Measurements from ENCODE around the gene MYO9B. TPM values are rescaled to one million over a fixed set of nuclear protein-coding genes. Genes with fewer than 3 reads are reported as not detected.

Gene MYO9B
- total and polyA plus RNA-seq, 2 experiments from 2014 or later = 20.1 to 71.8 TPM

DNA sequence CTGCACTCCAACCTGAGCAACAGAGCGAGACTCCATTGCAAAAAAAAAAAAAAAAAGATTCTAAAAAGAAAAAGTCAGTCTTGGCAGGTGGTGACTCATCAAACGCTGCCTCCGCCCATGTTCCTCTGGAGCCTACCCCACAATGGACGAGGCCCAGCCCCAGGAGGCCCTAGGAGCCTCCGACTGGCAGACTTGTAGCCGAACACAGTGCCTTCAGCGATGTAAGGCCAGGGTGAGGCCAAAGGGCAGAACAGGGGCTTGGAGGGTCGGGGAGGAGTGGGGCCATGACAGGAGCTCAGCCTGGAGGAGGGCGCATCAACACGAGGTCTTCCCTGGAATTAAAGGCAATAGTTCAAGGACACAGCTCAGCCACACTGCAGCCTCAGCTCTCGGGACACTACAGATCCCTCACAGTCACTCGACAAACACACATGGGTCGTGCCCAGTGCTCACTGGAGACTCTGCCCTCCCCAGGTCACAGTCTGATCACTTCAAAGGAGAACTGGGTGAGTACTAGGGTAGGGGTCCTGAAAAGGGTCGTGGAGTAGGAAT, 144.7 kb downstream of the MYO9B start:
- peaks cover 8% of the 10 kb centered on the region; the same call in 1 of the 2 replicates for H3K4me1 ChIP-seq (ENCODE audit: insufficient read depth)
- H2AFZ ChIP-seq = peak overlapping the region; percentile 75
- H3K9me3 ChIP-seq (ENCODE audit: low read depth) = no peaks in the 10 kb centered on the region
- H3K79me2 ChIP-seq (ENCODE audit: insufficient read depth) = 0 out of 2 replicates have a peak, but pooled peaks cover 5% of the 10 kb centered on the region
- H3K4me3 ChIP-seq = no peak overlapping the region
- no peaks in the 10 kb centered on the region for H4K20me1 ChIP-seq (ENCODE audit: insufficient read depth)
- H3K9me2 ChIP-seq (ENCODE audit: insufficient read depth) = no peaks in the 10 kb centered on the region
- H3K27me3 ChIP-seq (replicated peaks; ENCODE audit: insufficient read depth) = no peaks in the 10 kb centered on the region
- H3F3A ChIP-seq (ENCODE audit: insufficient read depth) = 0 out of 2 replicates have a peak, but pooled peaks cover 5% of the 10 kb centered on the region
- TF ChIP-seq EZH2 (IDR thresholded peaks at IDR 0.05; ENCODE audit: insufficient read depth, poor library complexity, severe bottlenecking) (no peak), EZH2phosphoT487 (IDR thresholded peaks at IDR 0.05; ENCODE audit: insufficient read depth, low read depth) (no peak)
- DNase-seq = peak; percentile 92
- no peak overlapping the region for H3K27ac ChIP-seq
- no peak overlapping the region for H3K4me2 ChIP-seq (ENCODE audit: unreplicated experiment)
- H3K9ac ChIP-seq = 0 out of 2 replicates have a peak overlapping the region, but pooled peaks have one; percentile 48
- in situ Hi-C loops (cut with MboI) = no loop called here
- H3K36me3 ChIP-seq (ENCODE audit: low read depth) = peaks cover 7% of the 10 kb centered on the region; the same call in 1 of the 2 replicates
- 17 to 18% methylated on average over 11 to 14 of the region's 14 CpGs for WGBS, 2 experiments (ENCODE audit: low coverage in 1 of 2, low lambda C conversion rate in 2 of 2, missing lambda C conversion rate in 2 of 2)

- H4K20me1 ChIP-seq (ENCODE audit: insufficient read depth) = no peaks in the 10 kb centered on the region
- H3K9ac ChIP-seq = no peak overlapping the region
- no peaks in the 10 kb centered on the region for H3K9me2 ChIP-seq (ENCODE audit: insufficient read depth)
- H3K27me3 ChIP-seq (replicated peaks; ENCODE audit: insufficient read depth) = no peaks in the 10 kb centered on the region
- no peak overlapping the region for H3K4me3 ChIP-seq
- H3K36me3 ChIP-seq (ENCODE audit: low read depth) = no peaks in the 10 kb centered on the region
- in situ Hi-C loops (cut with MboI) = no loop called here
- peak overlapping the region; percentile 97; the same call in 1 of the 2 replicates for H2AFZ ChIP-seq
- TF ChIP-seq EZH2phosphoT487 (IDR thresholded peaks at IDR 0.05; ENCODE audit: insufficient read depth, low read depth) (no peak), EZH2 (IDR thresholded peaks at IDR 0.05; ENCODE audit: insufficient read depth, poor library complexity, severe bottlenecking) (no peak)
- no peaks in the 10 kb centered on the region for H3K79me2 ChIP-seq (ENCODE audit: insufficient read depth)
- no peaks in the 10 kb centered on the region for H3K9me3 ChIP-seq (ENCODE audit: low read depth)
- no peak overlapping the region for H3K4me2 ChIP-seq (ENCODE audit: unreplicated experiment)
- peaks cover 8% of the 10 kb centered on the region for H3K4me1 ChIP-seq (ENCODE audit: insufficient read depth)
- H3K27ac ChIP-seq = no peak overlapping the region
- 85 to 90% methylated on average over 10 of the region's 10 CpGs for WGBS, 2 experiments (ENCODE audit: low coverage in 1 of 2, low lambda C conversion rate in 2 of 2, missing lambda C conversion rate in 2 of 2)
- DNase-seq = no peak
- H3F3A ChIP-seq (ENCODE audit: insufficient read depth) = 0 out of 2 replicates have a peak, but pooled peaks cover 5% of the 10 kb centered on the region
Observed at GRCh38 chr19:17225053-17225452, 149.5 kb downstream of the MYO9B start.

- Histone ChIP-seq H3K4me1 (ENCODE audit: insufficient read depth) (peaks cover 3% of the 10 kb centered on the region; the same call in 1 of the 2 replicates), H3K27ac (peak within 1 kb of the TSS; percentile 52), H3K9me2 (ENCODE audit: insufficient read depth) (no peaks in the 10 kb centered on the region), H3K4me3 (peak within 1 kb of the TSS; percentile 81), H3K9me3 (ENCODE audit: low read depth) (no peaks in the 10 kb centered on the region), H3K36me3 (ENCODE audit: low read depth) (peaks cover 4% of the 10 kb centered on the region; the same call in 1 of the 2 replicates), H2AFZ (peak within 1 kb of the TSS; percentile 97), H4K20me1 (ENCODE audit: insufficient read depth) (no peaks in the 10 kb centered on the region), H3K4me2 (ENCODE audit: unreplicated experiment) (peak within 1 kb of the TSS; percentile 85), H3K9ac (peak within 1 kb of the TSS; percentile 91), H3K79me2 (ENCODE audit: insufficient read depth) (peaks cover 5% of the 10 kb centered on the region; the same call in 1 of the 2 replicates), H3F3A (ENCODE audit: insufficient read depth) (0 out of 2 replicates have a peak, but pooled peaks cover 5% of the 10 kb centered on the region), H3K27me3 (replicated peaks; ENCODE audit: insufficient read depth) (no peaks in the 10 kb centered on the region)
- TF ChIP-seq EZH2phosphoT487 (IDR thresholded peaks at IDR 0.05; ENCODE audit: insufficient read depth, low read depth) (no peak), EZH2 (IDR thresholded peaks at IDR 0.05; ENCODE audit: insufficient read depth, poor library complexity, severe bottlenecking) (no peak)
- in situ Hi-C loops (cut with MboI) = no loop called here
- DNase-seq = peak; percentile 100
- WGBS, 2 experiments (ENCODE audit: low coverage in 1 of 2, low lambda C conversion rate in 2 of 2, missing lambda C conversion rate in 2 of 2) = 1% methylated on average over 50 to 83 of the region's 90 CpGs
Observed at GRCh38 chr19:17226002-17226933, 150.7 kb downstream of the MYO9B start, which contains the start of gene OCEL1. Gene OCEL1, plus strand, starts transcription at chr19:17226226. Its CDS starts 22 bp downstream, at chr19:17226248.

GRCh38 chr19:17227798-17228367, 152.3 kb downstream of the MYO9B start:
- H3K4me3 ChIP-seq = no peak overlapping the region
- in situ Hi-C loops (cut with MboI) = no loop called here
- no peak for DNase-seq

More at GRCh38 chr19:17227798-17228367, 152.3 kb downstream of the MYO9B start:
- no peaks in the 10 kb centered on the region for H4K20me1 ChIP-seq (ENCODE audit: insufficient read depth)
- H3K79me2 ChIP-seq (ENCODE audit: insufficient read depth) = peaks cover 20% of the 10 kb centered on the region; the same call in 1 of the 2 replicates
- peaks cover 3% of the 10 kb centered on the region; the same call in 1 of the 2 replicates for H3K4me1 ChIP-seq (ENCODE audit: insufficient read depth)
- WGBS, 2 experiments (ENCODE audit: low coverage in 1 of 2, low lambda C conversion rate in 2 of 2, missing lambda C conversion rate in 2 of 2) = 86 to 91% methylated on average over 13 of the region's 13 CpGs
- no peak overlapping the region for H2AFZ ChIP-seq
- H3F3A ChIP-seq (ENCODE audit: insufficient read depth) = 0 out of 2 replicates have a peak, but pooled peaks cover 5% of the 10 kb centered on the region
- no peak overlapping the region for H3K9ac ChIP-seq
- H3K4me2 ChIP-seq (ENCODE audit: unreplicated experiment) = no peak overlapping the region
- H3K27ac ChIP-seq = no peak overlapping the region
- no peak for TF ChIP-seq EZH2phosphoT487 (IDR thresholded peaks at IDR 0.05; ENCODE audit: insufficient read depth, low read depth)
- TF ChIP-seq EZH2 (IDR thresholded peaks at IDR 0.05; ENCODE audit: insufficient read depth, poor library complexity, severe bottlenecking) = no peak
- no peaks in the 10 kb centered on the region for H3K9me2 ChIP-seq (ENCODE audit: insufficient read depth)
- H3K36me3 ChIP-seq (ENCODE audit: low read depth) = peaks cover 5% of the 10 kb centered on the region; the same call in 1 of the 2 replicates
- H3K27me3 ChIP-seq (replicated peaks; ENCODE audit: insufficient read depth) = no peaks in the 10 kb centered on the region
- H3K9me3 ChIP-seq (ENCODE audit: low read depth) = no peaks in the 10 kb centered on the region

All from GM23248 (cell line).